ENCODE results near the gene GIMAP2. TPM values are rescaled to one million over a fixed set of nuclear protein-coding genes. Genes with fewer than 3 reads are reported as not detected.

Gene GIMAP2
- polyA plus RNA-seq, 1 donor (not counting 4 experiments of a cell fraction or from before 2014, with no cell fraction given), result 3.2 TPM

- H3K27ac ChIP-seq (ENCODE audit: control insufficient read depth, insufficient read depth, low read length), result no peak within 1 kb of the TSS
- H3K79me2 ChIP-seq (ENCODE audit: control insufficient read depth, insufficient read depth, low read length), result no peaks in the 10 kb centered on the region
- H2AFZ ChIP-seq (ENCODE audit: control insufficient read depth, low read length), result no peak within 1 kb of the TSS
- H3K9me3 ChIP-seq (ENCODE audit: control insufficient read depth, low read depth, low read length), result no peaks in the 10 kb centered on the region
- no peak within 1 kb of the TSS for H3K9ac ChIP-seq (ENCODE audit: control insufficient read depth, extremely low read depth, insufficient read depth, low read length)
- H3K27me3 ChIP-seq (ENCODE audit: control insufficient read depth, extremely low read depth, insufficient read depth, low read length), result no peaks in the 10 kb centered on the region
- H3K36me3 ChIP-seq (ENCODE audit: control insufficient read depth in 2 of 2, extremely low read depth in 1 of 2, insufficient read depth in 2 of 2, low read length in 2 of 2), result no peaks in the 10 kb centered on the region
- FAIRE-seq, result no peak
- no peak within 1 kb of the TSS for H3K4me2 ChIP-seq (ENCODE audit: control insufficient read depth, extremely low read depth, insufficient read depth, low read depth, low read length)
- no peak for DNase-seq (ENCODE audit: low read depth, low spot score)
- no peaks in the 10 kb centered on the region for H3K9me1 ChIP-seq (ENCODE audit: control insufficient read depth, extremely low read depth, insufficient read depth, low read length)
- H3K4me3 ChIP-seq (ENCODE audit: control insufficient read depth in 2 of 3, extremely low read depth in 1 of 3, insufficient read depth in 2 of 3, low read depth in 1 of 3, low read length in 3 of 3), result no peak within 1 kb of the TSS
- TF ChIP-seq EZH2 (IDR thresholded peaks at IDR 0.05; ENCODE audit: low read length) (no peak), CTCF (optimal IDR thresholded peaks at IDR 0.05 in 1 of 3, IDR thresholded peaks at IDR 0.05 in 1 of 3, conservative IDR thresholded peaks at IDR 0.05 in 1 of 3; ENCODE audit: extremely low read depth in 1 of 3, insufficient read depth in 2 of 3, low read length in 3 of 3) (no peak)
- H4K20me1 ChIP-seq (ENCODE audit: control insufficient read depth, extremely low read depth, insufficient read depth, low read length), result no peaks in the 10 kb centered on the region
- dilution Hi-C loops (cut with MboI; ENCODE audit: extremely low pct_ligation_motif_present, low sequenced_read_pairs), result no loop called here
- H3K4me1 ChIP-seq (ENCODE audit: control insufficient read depth, extremely low read depth, insufficient read depth, low read length), result no peaks in the 10 kb centered on the region
These were observed 30.9 kb downstream of the GIMAP2 start, which contains the start of gene GIMAP1 for GRCh38 chr7:150716368-150716767. GIMAP1 (plus strand) TSS chr7:150716613; CDS start chr7:150719048, 2,435 bp downstream.

- Histone ChIP-seq H3K4me1 (ENCODE audit: control insufficient read depth, extremely low read depth, insufficient read depth, low read length) (no peaks in the 10 kb centered on the region), H3K79me2 (ENCODE audit: control insufficient read depth, insufficient read depth, low read length) (no peaks in the 10 kb centered on the region), H3K9me1 (ENCODE audit: control insufficient read depth, extremely low read depth, insufficient read depth, low read length) (no peaks in the 10 kb centered on the region), H3K4me3 (ENCODE audit: control insufficient read depth in 2 of 3, extremely low read depth in 1 of 3, insufficient read depth in 2 of 3, low read depth in 1 of 3, low read length in 3 of 3) (no peak overlapping the region), H3K4me2 (ENCODE audit: control insufficient read depth, extremely low read depth, insufficient read depth, low read depth, low read length) (no peak overlapping the region), H3K27ac (ENCODE audit: control insufficient read depth, insufficient read depth, low read length) (no peak overlapping the region), H3K9me3 (ENCODE audit: control insufficient read depth, low read depth, low read length) (no peaks in the 10 kb centered on the region), H3K27me3 (ENCODE audit: control insufficient read depth, extremely low read depth, insufficient read depth, low read length) (no peaks in the 10 kb centered on the region), H4K20me1 (ENCODE audit: control insufficient read depth, extremely low read depth, insufficient read depth, low read length) (no peaks in the 10 kb centered on the region), H3K9ac (ENCODE audit: control insufficient read depth, extremely low read depth, insufficient read depth, low read length) (no peak overlapping the region), H2AFZ (ENCODE audit: control insufficient read depth, low read length) (no peak overlapping the region), H3K36me3 (ENCODE audit: control insufficient read depth in 2 of 2, extremely low read depth in 1 of 2, insufficient read depth in 2 of 2, low read length in 2 of 2) (no peaks in the 10 kb centered on the region)
- FAIRE-seq (no peak), DNase-seq (ENCODE audit: low read depth, low spot score) (no peak)
- no peak for TF ChIP-seq EZH2 (IDR thresholded peaks at IDR 0.05; ENCODE audit: low read length)
- no peak for TF ChIP-seq CTCF (optimal IDR thresholded peaks at IDR 0.05 in 1 of 3, IDR thresholded peaks at IDR 0.05 in 1 of 3, conservative IDR thresholded peaks at IDR 0.05 in 1 of 3; ENCODE audit: extremely low read depth in 1 of 3, insufficient read depth in 2 of 3, low read length in 3 of 3)
- dilution Hi-C loops (cut with MboI; ENCODE audit: extremely low pct_ligation_motif_present, low sequenced_read_pairs), result no loop called here
These were observed 31.4 kb downstream of the GIMAP2 start for GRCh38 chr7:150716939-150717338.

Data from keratinocyte (primary cell).